T-cell (primary cell): Measurements from ENCODE around the gene ANKRD2. TPM values are rescaled to one million over a fixed set of nuclear protein-coding genes. Genes with fewer than 3 reads are reported as not detected.

ENCODE experiments used
- ATAC-seq, 4 experiments: fragments of 200-7000 bp in 3 of 4; fragments of 150-1000 bp in 1 of 4; cut with Tn5 transposase; replicated peaks in 1 of 4; 1 replicate in 3 of 4; 2 replicates in 1 of 4; pipeline ENCODE4 v1.10.0; 2021; ENCODE audit warnings: moderate library complexity in 3 of 4, mild to moderate bottlenecking in 2 of 4, moderate number of reproducible peaks in 1 of 4
- CTCF ChIA-PET, 2 donors: fragments of 300-600 bp; sonication (Branson Sonifier 250); formaldehyde crosslinking; loops; one replicate each; lab custom pipeline; 2022; ENCODE audit warnings: antibody characterized with exemption in 2 of 2; lab: Charles Lee
- POLR2A ChIA-PET, 2 donors: fragments of 300-600 bp; sonication (Branson Sonifier 250); formaldehyde crosslinking; loops; one replicate each; lab custom pipeline; 2022; ENCODE audit warnings: antibody characterized with exemption in 2 of 2; lab: Charles Lee
- DNase-seq, 35 experiments: peaks; one replicate each; pipeline versions ENCODE4 v3.0.0 to v3.0.0-alpha.2; 2013 to 2023
- H3K27ac ChIP-seq: one replicate; pipeline ENCODE4 v1.5.1; 2013; ENCODE audit warnings: low read length
- H3K27me3 ChIP-seq, 2 experiments: replicated peaks in 1 of 2; 1 replicate in 1 of 2; 2 replicates in 1 of 2; pipeline versions ENCODE4 v1.6.1 to v1.7.0; 2013; ENCODE audit warnings: low read length in 1 of 2, mixed read lengths in 1 of 2; ENCODE audit not compliant: control insufficient read depth in 2 of 2, insufficient read depth in 2 of 2; ENCODE audit errors: extremely low read depth in 1 of 2
- H3K36me3 ChIP-seq, 2 donors: 1 replicate in 1 of 2; 2 replicates in 1 of 2; pipeline versions ENCODE4 v1.6.1 to v1.7.0; 2013; ENCODE audit warnings: low read length in 1 of 2; ENCODE audit not compliant: control insufficient read depth in 2 of 2, insufficient read depth in 1 of 2; ENCODE audit errors: extremely low read depth in 1 of 2
- H3K4me1 ChIP-seq, 2 experiments: 1 replicate in 1 of 2; 2 replicates in 1 of 2; pipeline versions ENCODE4 v1.6.1 to v1.7.0; 2013; ENCODE audit warnings: low read length in 2 of 2, mixed read lengths in 1 of 2; ENCODE audit not compliant: insufficient read depth in 2 of 2, control insufficient read depth in 1 of 2; ENCODE audit errors: extremely low read depth in 1 of 2
- H3K4me3 ChIP-seq, 2 donors: 1 replicate in 1 of 2; 2 replicates in 1 of 2; pipeline versions ENCODE4 v1.5.1 to v1.7.0; 2013; ENCODE audit warnings: mild to moderate bottlenecking in 2 of 2, low read length in 1 of 2, moderate library complexity in 1 of 2; ENCODE audit not compliant: control insufficient read depth in 1 of 2; ENCODE audit errors: extremely low read depth in 1 of 2
- H3K9me3 ChIP-seq: 2 replicates; pipeline ENCODE4 v1.7.0; 2013
- H3K27ac Mint-ChIP-seq, 2 donors: one replicate each; pipeline ENCODE4 v1.8.0; 2020 to 2021; ENCODE audit warnings: mild to moderate bottlenecking in 2 of 2, mixed read lengths in 2 of 2
- H3K27me3 Mint-ChIP-seq, 2 donors: one replicate each; pipeline ENCODE4 v1.8.0; 2021 to 2022; ENCODE audit warnings: mixed read lengths in 2 of 2
- H3K36me3 Mint-ChIP-seq: one replicate; pipeline ENCODE4 v1.8.0; 2021; ENCODE audit warnings: mixed read lengths
- H3K4me1 Mint-ChIP-seq, 3 donors: one replicate each; pipeline ENCODE4 v1.8.0; 2020 to 2022; ENCODE audit warnings: mixed read lengths in 3 of 3, mild to moderate bottlenecking in 1 of 3
- H3K4me3 Mint-ChIP-seq, 3 donors: one replicate each; pipeline ENCODE4 v1.8.0; 2020 to 2022; ENCODE audit warnings: mild to moderate bottlenecking in 3 of 3, mixed read lengths in 3 of 3, moderate library complexity in 3 of 3
- H3K9me3 Mint-ChIP-seq, 3 donors: one replicate each; pipeline ENCODE4 v1.8.0; 2020 to 2022; ENCODE audit warnings: mixed read lengths in 3 of 3
- WGBS: methylation state at CpG from one replicate; pipeline ENCODE4 v1.1.5; 2013; ENCODE audit warnings: missing lambda C conversion rate; ENCODE audit not compliant: insufficient coverage; 5-methylcytosine and 5-hydroxymethylcytosine counted together
- total RNA-seq, 35 experiments: library from RNA in 6 of 35; stranded (reverse) in 6 of 35; fragments of 120-200 nt in 1 of 35; gene quantifications; one replicate each; pipeline versions ENCODE4 v1.2.1 to v1.2.4 and lab custom pipeline; 2013 to 2026

The ANKRD2 gene
- total RNA-seq, 5 donors from 2014 or later (not counting 1 experiment from before 2014, with no cell fraction given), result 0.35 TPM; not detected in 4

GRCh38 chr10:97538839-97539238 lies 33.7 kb upstream of the ANKRD2 start:
- Mint-ChIP-seq H3K9me3 (no peaks in the 10 kb centered on the region), H3K27me3 (no peaks in the 10 kb centered on the region), H3K36me3 (no peaks in the 10 kb centered on the region), H3K4me3 (no peak overlapping the region), H3K4me1 (peaks cover 5 to 16% (median 8%) of the 10 kb centered on the region in 3 donors), H3K27ac (no peak overlapping the region)
- Histone ChIP-seq H3K27me3 (peaks cover 0 to 4% of the 10 kb centered on the region in 2 experiments), H3K36me3 (no peaks in the 10 kb centered on the region), H3K27ac (no peak overlapping the region), H3K4me3 (no peak overlapping the region), H3K4me1 (peaks cover 0 to 2% of the 10 kb centered on the region in 2 experiments), H3K9me3 (no peaks in the 10 kb centered on the region)
- 100% methylated on average over 2 of the region's 4 CpGs for WGBS
- ChIA-PET POLR2A (interaction anchor here in 1 of 2 donors (0.6 kb wide), 1 partner anchor 342 kb away, joined by 4 read pairs; no protein-coding TSS in a partner anchor), CTCF (no interaction called here)
- ATAC-seq, result no peak
- DNase-seq, result no peak

DNA sequence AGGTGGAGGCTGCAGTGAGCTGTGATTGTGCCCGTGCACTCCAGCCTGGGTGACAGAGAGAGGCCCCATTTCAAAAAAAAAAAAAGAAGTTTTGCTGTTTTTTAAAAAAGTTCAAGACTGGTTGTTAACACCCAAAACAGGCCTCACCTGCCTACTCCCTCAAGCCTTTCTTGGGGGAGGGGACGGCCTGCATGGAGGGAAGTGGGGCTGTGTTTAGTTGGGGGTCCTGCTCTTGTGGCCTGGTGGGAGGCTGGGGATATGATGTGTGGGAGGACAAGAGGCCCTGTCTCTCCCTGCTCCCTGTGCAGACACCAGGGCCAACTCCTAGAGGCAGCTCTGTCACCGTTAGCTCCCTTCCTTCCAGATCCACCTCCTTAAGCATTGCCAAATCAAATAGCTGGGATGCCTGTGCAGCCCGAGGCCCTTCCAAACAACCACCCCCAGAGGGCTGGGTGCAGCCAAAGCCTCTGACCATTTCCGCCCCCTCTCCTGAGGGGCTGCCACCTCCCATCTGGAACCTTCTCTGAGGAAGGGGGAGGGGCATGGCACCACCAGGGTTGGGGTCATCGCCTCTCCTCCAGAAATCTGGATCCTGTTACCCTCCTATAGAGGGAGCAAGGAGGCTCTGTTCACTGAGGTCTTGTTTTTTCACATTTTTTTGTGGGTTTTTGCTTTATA lies 32.9 kb upstream of the ANKRD2 start:
- Mint-ChIP-seq H3K4me3 (no peak overlapping the region), H3K9me3 (no peaks in the 10 kb centered on the region), H3K36me3 (no peaks in the 10 kb centered on the region), H3K27ac (no peak overlapping the region), H3K27me3 (no peaks in the 10 kb centered on the region), H3K4me1 (peaks cover 5 to 16% (median 8%) of the 10 kb centered on the region in 3 donors)
- Histone ChIP-seq H3K4me1 (peaks cover 0 to 2% of the 10 kb centered on the region in 2 experiments), H3K36me3 (no peaks in the 10 kb centered on the region), H3K27me3 (peaks cover 0 to 4% of the 10 kb centered on the region in 2 experiments), H3K27ac (no peak overlapping the region), H3K4me3 (no peak overlapping the region), H3K9me3 (no peaks in the 10 kb centered on the region)
- ATAC-seq, result no peak
- ChIA-PET CTCF (interaction anchor here in 1 of 2 donors (1.3 kb wide), 1 partner anchor 12 kb away, joined by 4 read pairs; no protein-coding TSS in a partner anchor), POLR2A (no interaction called here)
- 100% methylated on average over 1 of the region's 6 CpGs for WGBS
- DNase-seq, result no peak

DNA sequence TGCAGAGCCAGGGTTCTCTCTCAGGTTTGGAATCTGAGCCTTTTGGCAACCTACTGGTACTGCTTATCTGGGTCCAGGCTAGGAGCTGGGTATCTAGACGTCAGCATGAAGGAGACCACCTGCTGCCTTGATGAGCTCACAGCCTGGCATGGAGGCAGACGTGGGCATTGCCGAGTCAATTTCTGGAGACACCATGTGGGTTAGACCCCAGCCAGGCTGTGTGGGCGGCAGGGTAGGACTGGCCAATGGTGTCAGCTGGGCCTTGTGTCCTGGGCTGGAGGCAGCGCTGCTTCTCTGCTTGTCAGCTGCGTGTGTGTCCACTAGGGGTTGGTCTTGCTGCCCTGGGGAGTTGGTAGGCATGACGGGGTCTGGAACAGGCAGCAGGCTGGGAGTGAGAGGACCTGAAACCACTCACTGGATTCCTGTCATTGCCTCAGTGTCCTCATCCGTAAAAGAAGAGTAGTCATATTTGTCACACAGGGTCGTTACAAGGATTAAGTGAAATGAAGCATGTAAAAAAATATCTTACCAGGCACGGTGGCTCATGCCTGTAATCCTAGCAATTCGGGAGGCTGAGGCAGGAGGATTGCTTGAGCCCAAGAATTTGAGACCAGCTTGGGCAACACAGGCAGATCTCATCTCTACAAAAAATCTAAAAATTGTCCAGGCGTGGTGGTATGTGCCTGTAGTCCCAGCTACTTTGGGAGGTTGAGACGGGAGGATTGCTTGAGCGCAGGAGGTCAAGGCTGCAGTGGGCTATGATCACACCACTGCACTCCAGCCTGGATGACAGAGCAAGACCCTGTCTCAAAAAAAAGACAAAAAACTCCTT lies 31.7 kb upstream of the ANKRD2 start:
- H3K27ac Mint-ChIP-seq, result no peak overlapping the region
- H3K36me3 ChIP-seq, result no peaks in the 10 kb centered on the region
- no peak overlapping the region for H3K4me3 ChIP-seq
- DNase-seq, result no peak
- peaks cover 0 to 2% of the 10 kb centered on the region in 2 experiments for H3K4me1 ChIP-seq
- H3K27ac ChIP-seq, result no peak overlapping the region
- no peak for ATAC-seq
- no peaks in the 10 kb centered on the region for H3K9me3 ChIP-seq
- CTCF ChIA-PET, result interaction anchor here in 1 of 2 donors (0.5 to 1.3 kb wide), 2 partner anchors 11 to 46 kb away, joined by 4 read pairs; no protein-coding TSS in a partner anchor
- H3K4me1 Mint-ChIP-seq, result peaks cover 5 to 16% (median 8%) of the 10 kb centered on the region in 3 donors
- H3K9me3 Mint-ChIP-seq, result no peaks in the 10 kb centered on the region
- POLR2A ChIA-PET, result no interaction called here
- no peaks in the 10 kb centered on the region for H3K36me3 Mint-ChIP-seq
- no peaks in the 10 kb centered on the region for H3K27me3 Mint-ChIP-seq
- H3K27me3 ChIP-seq, result peaks cover 0 to 4% of the 10 kb centered on the region in 2 experiments
- WGBS, result 91% methylated on average over 10 of the region's 14 CpGs
- H3K4me3 Mint-ChIP-seq, result no peak overlapping the region

- H3K4me1 Mint-ChIP-seq, result peaks cover 5 to 16% (median 8%) of the 10 kb centered on the region in 3 donors
- no peaks in the 10 kb centered on the region for H3K36me3 Mint-ChIP-seq
- H3K27me3 Mint-ChIP-seq, result no peaks in the 10 kb centered on the region
- peak in 1 of 4 experiments; percentile 15 for ATAC-seq
- Histone ChIP-seq H3K27ac (no peak overlapping the region), H3K4me1 (peaks cover 0 to 2% of the 10 kb centered on the region in 2 experiments), H3K27me3 (peaks cover 0 to 4% of the 10 kb centered on the region in 2 experiments), H3K36me3 (no peaks in the 10 kb centered on the region), H3K9me3 (no peaks in the 10 kb centered on the region), H3K4me3 (no peak overlapping the region)
- no peak overlapping the region for H3K27ac Mint-ChIP-seq
- H3K9me3 Mint-ChIP-seq, result no peaks in the 10 kb centered on the region
- H3K4me3 Mint-ChIP-seq, result no peak overlapping the region
- no peak for DNase-seq
- ChIA-PET CTCF (no interaction called here), POLR2A (no interaction called here)
- 75% methylated on average over 9 of the region's 9 CpGs for WGBS
Measured at GRCh38 chr10:97542169-97543024, 30.2 kb upstream of the ANKRD2 start.

- H3K4me1 Mint-ChIP-seq, result peaks cover 5 to 16% (median 8%) of the 10 kb centered on the region in 3 donors
- no peaks in the 10 kb centered on the region for H3K36me3 Mint-ChIP-seq
- no peak overlapping the region for H3K4me3 ChIP-seq
- H3K4me3 Mint-ChIP-seq, result no peak overlapping the region
- WGBS, result 50% methylated on average over 10 of the region's 10 CpGs
- ATAC-seq (peak in 2 of 4 experiments; percentile 44 to 48), DNase-seq (peak in 2 of 35 experiments; percentile 11 to 17)
- H3K27ac ChIP-seq, result no peak overlapping the region
- no peaks in the 10 kb centered on the region for H3K9me3 ChIP-seq
- CTCF ChIA-PET, result no interaction called here
- H3K4me1 ChIP-seq, result peaks cover 0 to 2% of the 10 kb centered on the region in 2 experiments
- peaks cover 0 to 4% of the 10 kb centered on the region in 2 experiments for H3K27me3 ChIP-seq
- no peaks in the 10 kb centered on the region for H3K36me3 ChIP-seq
- no peaks in the 10 kb centered on the region for H3K9me3 Mint-ChIP-seq
- POLR2A ChIA-PET, result no interaction called here
- no peaks in the 10 kb centered on the region for H3K27me3 Mint-ChIP-seq
- H3K27ac Mint-ChIP-seq, result no peak overlapping the region
Measured at GRCh38 chr10:97543025-97543546, 29.5 kb upstream of the ANKRD2 start.
